ENCODE results near the gene UBE2G1. TPM values are rescaled to one million over a fixed set of nuclear protein-coding genes. Genes with fewer than 3 reads are reported as not detected.

The UBE2G1 gene
- polyA plus RNA-seq, 12 donors = 54.8 to 106 (median 84.0) TPM

Other genes with a start within 250 kb of the UBE2G1 start
- 10 to 100 TPM in 11 of 12 donors, not detected in 1; 16.3 to 27.8 (median 21.6) TPM for gene ZZEF1, start 223.6 kb downstream of the UBE2G1 start, polyA plus RNA-seq (ENCODE audit: insufficient read length in 12 of 12)
- 10 to 100 TPM in 5 of 12 donors, 1 to 10 TPM in 6, not detected in 1; 7.3 to 13.1 (median 10.0) TPM for gene CYB5D2, start 223.5 kb downstream of the UBE2G1 start, polyA plus RNA-seq (ENCODE audit: insufficient read length in 12 of 12)
- 10 to 100 TPM in 11 of 12 donors, not detected in 1; 25.8 to 66.8 (median 32.6) TPM for gene ANKFY1, start 102.7 kb downstream of the UBE2G1 start, polyA plus RNA-seq (ENCODE audit: insufficient read length in 12 of 12)
- gene SPNS3, start 67.3 kb upstream of the UBE2G1 start, polyA plus RNA-seq (ENCODE audit: insufficient read length in 12 of 12) = 1 to 10 TPM in 1 of 12 donors, under 1 TPM in 9, not detected in 2; 0.12 to 1.7 (median 0.41) TPM
- 10 to 100 TPM in 2 of 12 donors, 1 to 10 TPM in 9, not detected in 1; 3.7 to 20.1 (median 6.2) TPM for gene SPNS2, start 132.2 kb upstream of the UBE2G1 start, polyA plus RNA-seq (ENCODE audit: insufficient read length in 12 of 12)
- 10 to 100 TPM in 11 of 12 donors, not detected in 1; 22.4 to 77.3 (median 29.3) TPM for gene MYBBP1A, start 188.7 kb upstream of the UBE2G1 start, polyA plus RNA-seq (ENCODE audit: insufficient read length in 12 of 12)
- gene GGT6, start 193.9 kb upstream of the UBE2G1 start, polyA plus RNA-seq (ENCODE audit: insufficient read length in 12 of 12) = 1 to 10 TPM in 3 of 12 donors, under 1 TPM in 4, not detected in 5; 0.11 to 6.4 (median 0.34) TPM
- gene SMTNL2, start 217.9 kb upstream of the UBE2G1 start, polyA plus RNA-seq (ENCODE audit: insufficient read length in 12 of 12) = 100 to 1,000 TPM in 5 of 12 donors, 10 to 100 TPM in 6, not detected in 1; 48.5 to 198 (median 98.3) TPM